HG02938 (cell line): ENCODE results near the gene MRPL10.
"Not testable (repeated sequence)": the region's sequence is repeated elsewhere in the genome, so short reads cannot be mapped to it uniquely, and the experiment has no call there.

Experiments used
- ATAC-seq: cut with Tn5 transposase; IDR thresholded peaks from one replicate; pipeline ENCODE4 v1.9.1; 2021; ENCODE audit warnings: mild to moderate bottlenecking, moderate library complexity; ENCODE audit not compliant: unreplicated experiment

MRPL10 gene

DNA sequence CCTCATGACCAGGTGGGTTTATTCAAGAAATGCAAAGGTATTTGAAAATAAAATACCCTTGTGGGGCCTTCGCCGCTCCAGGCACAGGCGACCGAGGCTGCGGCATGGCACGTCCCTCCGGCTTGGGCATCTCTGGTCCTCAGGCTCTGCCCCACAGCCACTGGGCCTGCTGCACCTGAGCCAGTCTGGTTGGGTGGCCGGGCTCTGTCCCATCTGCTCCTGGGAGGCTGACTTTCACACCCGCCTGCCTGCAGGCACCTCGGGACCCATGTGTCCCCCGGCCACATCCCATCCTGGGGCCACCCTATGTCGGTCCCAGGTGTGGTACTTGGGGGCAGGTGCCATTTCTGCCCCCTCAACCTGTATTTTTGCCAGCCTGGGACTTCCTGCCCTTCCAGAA, 30.7 kb downstream of the MRPL10 start:
- ATAC-seq, result no peak

DNA sequence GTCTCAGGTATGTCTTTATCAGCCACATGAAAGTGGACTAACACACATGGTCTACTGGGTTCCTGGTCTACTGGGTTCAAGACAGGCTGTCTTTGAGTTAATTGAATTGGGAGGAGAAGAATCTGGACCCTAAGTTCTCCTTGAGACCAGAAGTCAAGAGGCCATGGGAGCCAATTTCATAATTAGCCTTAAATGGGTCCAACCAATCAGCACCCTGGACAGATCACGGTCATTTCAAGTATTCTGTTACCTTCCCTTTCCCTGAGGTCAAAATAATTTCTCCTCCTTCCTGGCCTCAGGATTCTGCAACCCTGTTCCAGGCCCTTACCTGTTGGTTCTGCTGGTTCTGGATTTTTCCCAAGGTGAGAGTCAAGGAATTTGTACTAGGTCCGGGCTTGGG, 33.5 kb downstream of the MRPL10 start:
- no peak for ATAC-seq

DNA sequence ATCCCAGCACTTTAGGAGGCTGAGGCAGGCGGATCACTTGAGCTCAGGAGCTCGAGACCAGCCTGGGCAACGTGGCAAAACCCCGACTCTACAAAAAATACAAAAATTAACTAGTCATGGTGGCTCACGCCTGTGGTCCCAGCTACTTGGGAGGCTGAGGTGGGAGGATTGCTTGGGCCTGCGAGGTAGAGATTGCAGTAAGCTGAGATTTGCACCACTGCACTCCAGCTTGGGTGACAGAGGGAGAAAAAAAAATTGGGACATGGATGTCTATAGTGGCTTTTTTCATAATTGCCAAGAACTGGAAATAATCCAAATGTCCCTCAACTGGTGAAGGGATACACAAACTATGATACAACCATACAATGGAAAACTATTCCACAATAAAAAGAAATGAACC, 38.4 kb downstream of the MRPL10 start:
- ATAC-seq, result no peak

DNA sequence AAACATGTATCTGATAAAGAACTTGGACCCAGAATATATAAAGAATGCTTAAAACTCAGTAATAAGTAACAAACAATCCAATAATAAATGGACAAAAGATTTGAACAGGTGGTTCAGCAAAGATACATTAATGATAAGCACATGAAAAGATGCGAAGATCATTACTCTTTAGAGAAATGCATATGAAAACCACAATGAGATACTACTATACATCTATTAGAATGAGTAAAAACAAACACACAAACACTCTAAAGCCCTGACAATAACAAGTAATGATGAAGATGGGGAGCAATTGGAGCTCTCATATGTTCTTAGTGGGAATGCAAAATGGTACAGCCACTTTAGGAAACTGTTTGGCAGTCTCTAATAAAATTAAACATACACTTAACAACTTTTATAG, 38.9 kb downstream of the MRPL10 start:
- no peak for ATAC-seq

DNA sequence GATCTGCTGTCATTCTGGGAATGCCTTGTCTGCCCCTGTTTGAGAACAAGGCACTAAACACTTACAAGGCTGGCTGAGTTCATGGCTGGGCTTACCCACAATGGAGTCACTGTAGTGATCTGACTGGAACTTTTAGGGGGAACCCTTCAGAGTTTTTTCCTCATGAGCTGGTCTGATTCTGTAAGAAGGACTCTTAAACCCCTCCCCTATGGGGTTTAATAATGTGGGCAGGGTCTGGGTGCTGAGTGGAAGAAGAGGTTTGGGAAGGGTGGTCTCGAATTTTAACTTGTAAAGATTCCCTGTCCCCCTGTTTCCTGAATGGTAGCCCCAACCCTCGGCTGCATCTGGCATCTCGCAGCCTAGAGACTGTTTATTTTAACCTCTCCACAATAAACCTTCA, 40.3 kb downstream of the MRPL10 start:
- ATAC-seq, result no peak

DNA sequence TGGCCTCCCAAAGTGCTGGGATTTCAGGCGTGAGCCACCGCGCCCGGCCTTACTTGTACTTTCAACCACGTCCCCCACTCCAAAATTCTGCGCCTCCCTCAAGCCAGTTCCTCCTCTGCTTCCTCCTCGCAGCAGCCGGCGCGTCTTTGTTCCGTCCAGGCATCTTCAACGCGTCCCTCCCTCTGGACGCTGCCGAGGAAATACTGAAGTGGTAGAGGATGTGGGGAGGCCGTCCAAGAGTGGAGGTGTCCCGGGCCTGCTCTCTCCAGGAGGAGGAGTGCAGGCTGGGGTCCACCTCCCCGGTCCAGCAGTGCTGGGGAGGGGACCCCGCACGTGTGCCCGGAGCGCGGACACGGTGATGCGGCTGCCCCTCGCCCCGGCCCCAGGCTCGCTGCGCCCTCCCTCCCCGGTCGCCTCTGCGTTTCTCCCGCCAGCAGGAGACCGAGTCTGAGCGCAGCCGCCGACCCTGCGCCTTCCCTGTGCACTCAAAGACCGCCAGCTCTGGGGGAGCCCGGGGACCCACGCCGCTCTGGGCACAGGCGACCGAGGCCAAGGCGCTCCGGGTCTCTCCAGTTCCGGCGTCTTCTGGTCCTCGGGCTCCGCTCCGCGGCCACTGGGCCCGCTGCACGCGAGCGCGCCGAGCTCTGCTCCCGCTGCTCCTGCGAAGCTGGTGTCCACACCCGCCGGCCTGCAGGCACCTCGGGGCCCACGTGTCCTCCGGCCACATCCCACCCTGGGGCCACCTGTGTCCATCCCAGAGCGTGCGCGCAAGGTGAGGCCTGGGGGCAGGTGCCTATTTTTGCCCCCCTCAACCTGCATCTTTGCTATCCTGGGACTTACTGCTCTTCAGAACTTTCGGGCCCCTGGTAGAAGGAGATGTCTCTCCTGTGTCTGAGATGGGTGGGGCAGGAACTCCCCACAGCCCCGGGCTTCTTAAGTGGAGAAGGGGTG, 41.5 kb downstream of the MRPL10 start:
- no peak for ATAC-seq

DNA sequence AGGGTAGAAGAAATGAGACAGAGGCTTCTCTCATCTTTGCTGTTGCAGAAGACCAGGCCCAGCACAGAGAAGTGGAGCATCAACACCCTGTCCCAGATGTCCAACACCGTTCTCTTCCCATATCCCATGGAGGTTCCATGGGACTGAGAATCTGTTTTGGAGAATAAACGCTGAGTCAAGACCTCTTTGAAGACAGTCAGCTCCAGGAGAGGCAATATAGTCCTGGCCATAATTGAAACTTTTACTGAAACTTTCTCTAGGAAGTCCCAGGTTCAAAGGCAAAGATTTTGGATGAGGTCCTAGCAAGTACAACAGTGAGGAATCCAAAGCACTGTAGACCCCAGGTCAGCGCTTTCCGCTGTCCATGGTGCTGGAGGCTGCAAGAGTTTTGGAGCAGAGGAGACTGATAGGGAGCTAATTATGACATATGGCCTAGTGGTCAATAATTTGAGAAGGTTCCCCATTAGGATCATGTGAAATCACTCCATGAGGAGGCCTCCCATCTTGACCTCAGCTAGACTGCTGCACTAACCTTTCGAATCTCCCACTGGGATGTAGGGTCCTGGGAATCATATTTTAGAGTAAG, 45.7 kb downstream of the MRPL10 start:
- ATAC-seq, result no peak

DNA sequence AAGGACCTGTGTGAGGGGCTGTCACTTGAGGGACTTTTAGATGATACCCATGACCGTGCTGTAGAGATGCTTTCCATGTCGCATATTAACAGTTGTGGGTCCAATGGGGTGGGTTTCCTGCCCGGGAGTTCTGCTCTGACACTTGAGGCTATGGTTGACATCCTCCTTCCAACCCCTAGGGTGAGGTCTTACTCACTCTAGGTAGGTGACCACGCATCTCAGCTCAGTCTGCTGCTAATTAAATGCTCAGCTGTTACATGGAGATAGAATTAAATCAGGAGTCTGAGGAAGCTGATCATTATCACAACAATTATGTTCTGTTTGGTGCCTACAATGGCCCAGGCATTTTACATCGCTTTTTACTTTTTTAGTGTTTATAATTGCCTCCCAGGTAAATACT, 49.9 kb downstream of the MRPL10 start:
- ATAC-seq, result no peak

DNA sequence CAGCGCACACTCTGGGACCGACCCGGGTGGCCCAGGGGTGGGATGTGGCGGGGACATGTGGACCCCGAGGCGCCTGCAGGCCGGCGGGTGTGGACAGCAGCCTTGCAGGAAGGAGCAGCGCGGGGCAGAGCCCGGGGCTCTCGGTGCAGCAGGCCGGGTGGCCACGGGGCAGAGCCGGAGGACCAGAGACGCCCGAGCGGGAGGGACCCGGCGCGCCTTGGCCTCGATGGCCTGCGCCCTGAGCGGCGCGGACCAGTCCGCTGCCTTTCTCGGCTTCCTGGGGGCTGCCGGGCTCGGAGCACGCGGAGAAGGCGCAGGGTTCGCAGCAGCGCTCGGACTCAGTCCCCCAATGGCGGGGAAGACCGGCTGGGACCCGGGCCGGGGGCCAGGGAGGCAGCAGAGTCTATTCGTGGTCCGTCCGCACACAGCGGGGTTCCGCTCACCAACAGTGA, 53.1 kb downstream of the MRPL10 start:
- ATAC-seq, result no peak

DNA sequence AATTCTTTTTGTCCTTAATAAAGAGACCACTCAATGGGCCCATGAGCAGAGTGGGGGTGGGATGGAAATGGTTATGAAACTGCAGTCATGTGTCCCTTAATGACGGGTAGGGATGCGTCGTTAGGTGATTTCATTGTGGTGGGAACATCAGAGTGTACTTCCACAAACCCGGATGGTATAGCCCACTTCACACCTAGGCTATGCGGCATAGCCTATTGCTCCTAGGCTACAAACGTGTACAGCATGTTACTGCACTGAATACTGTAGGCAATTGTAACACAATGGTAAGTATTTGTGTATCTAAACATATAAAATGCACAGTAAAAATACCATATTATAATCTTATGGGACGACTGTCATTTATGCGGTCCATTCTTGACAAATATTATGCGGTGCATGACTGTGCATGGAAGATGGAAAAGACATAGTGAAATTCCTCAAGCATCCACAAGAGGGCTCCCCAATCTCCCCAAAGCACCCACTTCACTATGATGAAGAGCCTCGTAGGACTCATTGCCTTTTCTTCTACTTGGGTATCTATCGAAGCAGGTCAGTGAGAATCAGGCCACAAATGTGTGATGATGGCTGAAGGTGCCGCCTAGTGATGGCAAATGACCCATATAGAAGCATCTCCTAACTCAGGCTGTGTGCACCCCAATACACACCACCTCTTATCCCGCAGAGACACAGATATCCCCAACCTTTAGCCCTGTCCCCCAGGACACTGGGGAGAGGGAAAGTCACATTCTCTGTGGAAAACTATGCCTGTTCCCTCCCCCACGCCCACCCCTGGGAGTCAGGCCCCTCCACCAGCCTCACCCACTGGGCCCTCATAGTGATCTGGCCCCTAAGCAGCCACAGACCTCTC, 54.8 kb downstream of the MRPL10 start:
- no peak for ATAC-seq

DNA sequence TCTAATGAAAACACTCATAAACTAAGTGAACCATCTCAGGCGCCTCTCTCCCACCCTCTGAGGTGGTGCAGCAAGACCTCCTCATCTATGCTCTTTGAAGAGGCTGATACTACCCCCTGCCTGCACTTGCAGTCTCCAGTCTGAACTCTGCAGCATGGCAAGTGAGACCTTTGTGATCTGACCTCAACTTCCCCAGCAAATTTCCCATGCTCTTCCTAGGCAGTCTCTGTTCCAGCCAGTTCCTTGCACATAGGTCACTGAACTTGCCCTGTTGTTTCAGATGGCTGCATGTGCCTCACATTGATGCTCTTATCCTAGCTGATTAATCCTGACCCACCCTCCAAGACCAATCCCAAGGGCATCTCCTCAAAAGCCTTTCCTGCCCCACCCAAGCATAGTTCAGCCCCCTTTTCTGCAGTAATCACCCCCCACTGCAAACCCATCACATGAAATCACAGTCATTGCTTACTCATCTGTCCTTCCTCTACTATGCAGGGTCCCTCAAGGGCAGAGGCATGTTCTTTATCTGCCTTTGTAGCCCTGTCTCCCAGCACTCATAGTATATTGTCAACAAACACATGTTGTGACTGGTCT, 56.3 kb downstream of the MRPL10 start:
- ATAC-seq, result no peak

DNA sequence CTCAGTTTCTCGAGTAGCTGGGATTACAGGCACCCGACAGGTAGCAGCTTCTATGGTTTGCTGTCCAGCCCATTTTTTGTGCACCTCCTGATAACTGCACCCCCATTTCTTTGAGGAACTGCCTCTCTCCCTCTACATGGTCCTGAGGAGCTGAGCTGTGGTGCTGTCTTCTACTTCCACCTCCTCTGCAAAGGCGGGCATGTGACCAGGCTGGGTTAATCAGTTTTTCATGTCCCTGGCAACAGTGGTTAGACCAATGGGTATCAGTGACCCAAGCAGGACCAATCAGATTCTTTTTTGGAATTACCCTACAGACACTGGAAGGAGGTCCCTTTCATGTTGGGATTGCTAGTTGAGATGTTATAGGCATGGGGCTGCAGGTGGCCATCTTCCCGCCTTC, 57.0 kb downstream of the MRPL10 start:
- ATAC-seq, result no peak

DNA sequence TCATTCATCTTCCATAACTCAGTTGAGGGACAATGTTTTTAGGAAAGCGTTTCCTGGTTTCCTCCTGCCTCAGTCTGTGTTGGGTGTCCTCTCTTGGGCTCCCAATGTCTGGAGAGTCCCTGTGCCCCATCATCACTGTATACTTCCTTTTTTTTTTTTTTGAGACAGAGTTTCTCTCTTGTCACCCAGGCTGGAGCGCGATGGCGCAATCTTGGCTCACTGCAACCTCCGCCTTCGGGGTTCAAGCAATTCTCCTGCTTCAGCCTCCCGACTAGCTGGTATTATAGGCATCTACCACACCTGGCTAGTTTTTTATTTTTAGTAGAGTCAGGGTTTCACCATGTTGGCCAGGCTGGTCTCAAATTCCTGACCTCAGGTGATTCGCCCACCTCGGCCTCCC, 57.7 kb downstream of the MRPL10 start:
- ATAC-seq, result not testable (repeated sequence)
